Transverse colon (tissue), 4 donors: ENCODE results near the gene KAT6B. TPM values are rescaled to one million over a fixed set of nuclear protein-coding genes. Genes with fewer than 3 reads are reported as not detected.
A peak's percentile ranks its signal among the peaks of the same experiment; 100 is the strongest.

Experiments used
- DNase-seq: peaks from one replicate; pipeline ENCODE4 v3.0.0-alpha.2; 2019
- H3K27ac ChIP-seq, 4 donors: fragments of 200-600 bp; sonication (generic); 2 replicates each; pipeline ENCODE4 v1.5.1; 2016 to 2018; ENCODE audit warnings: inconsistent platforms in 4 of 4
- H3K27me3 ChIP-seq: fragments of 200-600 bp; sonication (generic); 2 replicates; pipeline ENCODE4 v1.5.1; 2017; ENCODE audit warnings: inconsistent platforms
- H3K36me3 ChIP-seq, 4 donors: fragments of 200-600 bp; sonication (generic); 2 replicates each; pipeline ENCODE4 v1.5.1; 2017 to 2019; ENCODE audit warnings: inconsistent platforms in 4 of 4
- H3K4me1 ChIP-seq, 4 donors: fragments of 200-600 bp; sonication (generic); 2 replicates each; pipeline ENCODE4 v1.5.1; 2017 to 2020; ENCODE audit warnings: inconsistent platforms in 4 of 4
- H3K4me3 ChIP-seq, 4 donors: fragments of 200-600 bp; sonication (generic); 1 replicate in 1 of 4; 2 replicates in 3 of 4; pipeline versions ENCODE4 v1.5.1 to v1.6.1; 2017 to 2019; ENCODE audit warnings: inconsistent platforms in 4 of 4
- H3K9me3 ChIP-seq, 2 donors: fragments of 200-600 bp; sonication (generic); 2 replicates each; pipeline ENCODE4 v1.5.1; 2017 to 2019; ENCODE audit warnings: inconsistent platforms in 2 of 2
- CTCF ChIP-seq, 5 experiments: fragments of 200-600 bp in 3 of 5; fragments of 450-650 bp in 2 of 5; sonication (generic) in 3 of 5; IDR thresholded peaks; 1 replicate in 2 of 5; 2 replicates in 3 of 5; pipeline ENCODE4 v1.5.1; 2016 to 2017; ENCODE audit warnings: antibody characterized with exemption in 5 of 5, inconsistent platforms in 3 of 5, mild to moderate bottlenecking in 2 of 5, moderate library complexity in 1 of 5
- EP300 ChIP-seq: sonication (generic); formaldehyde crosslinking; IDR thresholded peaks from one replicate; pipeline ENCODE4 v1.6.1; 2017; ENCODE audit warnings: antibody characterized with exemption, low read depth
- POLR2A ChIP-seq: fragments of 450-650 bp; IDR thresholded peaks from one replicate; pipeline ENCODE4 v1.6.1; 2016; ENCODE audit warnings: antibody characterized with exemption, mild to moderate bottlenecking, moderate library complexity
- POLR2AphosphoS5 ChIP-seq, 3 donors: sonication (generic); formaldehyde crosslinking; IDR thresholded peaks; one replicate each; pipeline ENCODE4 v1.6.1; 2016; ENCODE audit warnings: antibody characterized with exemption in 3 of 3
- WGBS, 2 donors: methylation state at CpG; one replicate each; pipeline ENCODE4 v1.1.5; 2018; ENCODE audit warnings: low coverage in 1 of 2; 5-methylcytosine and 5-hydroxymethylcytosine counted together
- in situ Hi-C, 4 donors: fragments of 200-750 bp; cut with MboI; loops; one replicate each; pipeline versions ENCODE4 v1.15.0 to v1.15.1; 2017; ENCODE audit warnings: low sequenced_read_pairs in 3 of 4, low pct_ligation_motif_present in 1 of 4, low pct_unique_long_range_greater_than_20kb in 1 of 4
- intact Hi-C: fragments of 100-400 bp; cut with DNase I; formaldehyde crosslinking; loops from one replicate; pipeline ENCODE4 v1.15.1; 2023; ENCODE audit warnings: low total_unique reads
- total RNA-seq, 4 donors: library from RNA; depleted of rRNA; stranded (reverse); fragments of >200 nt; gene quantifications; one replicate each; pipeline ENCODE4 v1.1.0, GENCODE V29; 2016

KAT6B gene
- total RNA-seq, 4 donors from 2014 or later = 27.3 to 67.0 (median 54.9) TPM

GRCh38 chr10:75028748-75029147, 202.3 kb downstream of the KAT6B start:
- Histone ChIP-seq H3K27ac (no peak overlapping the region), H3K9me3 (no peaks in the 10 kb centered on the region), H3K27me3 (no peaks in the 10 kb centered on the region), H3K4me1 (no peaks in the 10 kb centered on the region), H3K36me3 (peaks cover 0 to 39% (median 10%) of the 10 kb centered on the region in 4 donors), H3K4me3 (no peak overlapping the region)
- in situ Hi-C loops = no loop called here
- no peak for TF ChIP-seq POLR2AphosphoS5 (IDR thresholded peaks at IDR 0.05)
- TF ChIP-seq CTCF (IDR thresholded peaks at IDR 0.05) = no peak
- TF ChIP-seq POLR2A = no peak
- no peak for TF ChIP-seq EP300
- whole genome bisulfite sequencing, 2 donors = 85 to 100% methylated on average over 4 to 7 of the region's 7 CpGs
- DNase-seq = no peak
- intact Hi-C loops = no loop called here

- no peak overlapping the region for H3K4me3 ChIP-seq
- no peak overlapping the region for H3K27ac ChIP-seq
- in situ Hi-C loops (no loop called here), intact Hi-C loops (no loop called here)
- DNase-seq = no peak
- H3K4me1 ChIP-seq = no peaks in the 10 kb centered on the region
- no peaks in the 10 kb centered on the region for H3K9me3 ChIP-seq
- WGBS, 2 donors = 96% methylated on average over 15 of the region's 15 CpGs; no CpG with 5 or more reads in 1 of the 2 donors
- TF ChIP-seq CTCF (IDR thresholded peaks at IDR 0.05) (no peak), EP300 (no peak), POLR2A (no peak), POLR2AphosphoS5 (IDR thresholded peaks at IDR 0.05) (no peak)
- peaks cover 0 to 37% (median 9%) of the 10 kb centered on the region in 4 donors for H3K36me3 ChIP-seq
- H3K27me3 ChIP-seq = no peaks in the 10 kb centered on the region
Observed at GRCh38 chr10:75029420-75029819, 203.0 kb downstream of the KAT6B start.

DNA sequence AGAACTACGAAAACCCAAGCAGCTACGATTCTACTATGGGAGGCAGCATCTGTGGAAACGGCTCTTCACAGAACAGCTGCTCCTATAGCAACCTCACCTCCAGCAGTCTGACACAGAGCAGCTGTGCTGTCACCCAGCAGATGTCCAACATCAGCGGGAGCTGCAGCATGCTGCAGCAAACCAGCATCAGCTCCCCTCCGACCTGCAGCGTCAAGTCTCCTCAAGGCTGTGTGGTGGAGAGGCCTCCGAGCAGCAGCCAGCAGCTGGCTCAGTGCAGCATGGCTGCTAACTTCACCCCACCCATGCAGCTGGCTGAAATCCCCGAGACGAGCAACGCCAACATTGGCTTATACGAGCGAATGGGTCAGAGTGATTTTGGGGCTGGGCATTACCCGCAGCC, 203.5 kb downstream of the KAT6B start:
- Histone ChIP-seq H3K36me3 (peaks cover 0 to 33% (median 8%) of the 10 kb centered on the region in 4 donors), H3K4me3 (no peak overlapping the region), H3K27me3 (no peaks in the 10 kb centered on the region), H3K27ac (no peak overlapping the region), H3K9me3 (no peaks in the 10 kb centered on the region), H3K4me1 (no peaks in the 10 kb centered on the region)
- TF ChIP-seq CTCF (IDR thresholded peaks at IDR 0.05) (no peak), EP300 (no peak), POLR2A (no peak), POLR2AphosphoS5 (IDR thresholded peaks at IDR 0.05) (peak; percentile 5 to 50 (median 40))
- in situ Hi-C loops (no loop called here), intact Hi-C loops (no loop called here)
- DNase-seq = no peak
- WGBS, 2 donors = 80% methylated on average over 13 of the region's 13 CpGs; no CpG with 5 or more reads in 1 of the 2 donors

- no peaks in the 10 kb centered on the region for H3K9me3 ChIP-seq
- 97 to 100% methylated on average over 2 to 10 of the region's 10 CpGs for WGBS, 2 donors
- in situ Hi-C loops (no loop called here), intact Hi-C loops (no loop called here)
- TF ChIP-seq POLR2AphosphoS5 (IDR thresholded peaks at IDR 0.05) (no peak), POLR2A (no peak), CTCF (IDR thresholded peaks at IDR 0.05) (no peak), EP300 (no peak)
- no peaks in the 10 kb centered on the region for H3K4me1 ChIP-seq
- no peak overlapping the region for H3K27ac ChIP-seq
- no peaks in the 10 kb centered on the region for H3K27me3 ChIP-seq
- DNase-seq = no peak
- peaks cover 0 to 28% (median 6%) of the 10 kb centered on the region in 4 donors for H3K36me3 ChIP-seq
- no peak overlapping the region for H3K4me3 ChIP-seq
Observed at GRCh38 chr10:75030371-75030770, 204.0 kb downstream of the KAT6B start.
